ENCODE measurements around the gene LRRK1.
A peak's percentile ranks its signal among the peaks of the same experiment; 100 is the strongest.

The LRRK1 gene

DNA sequence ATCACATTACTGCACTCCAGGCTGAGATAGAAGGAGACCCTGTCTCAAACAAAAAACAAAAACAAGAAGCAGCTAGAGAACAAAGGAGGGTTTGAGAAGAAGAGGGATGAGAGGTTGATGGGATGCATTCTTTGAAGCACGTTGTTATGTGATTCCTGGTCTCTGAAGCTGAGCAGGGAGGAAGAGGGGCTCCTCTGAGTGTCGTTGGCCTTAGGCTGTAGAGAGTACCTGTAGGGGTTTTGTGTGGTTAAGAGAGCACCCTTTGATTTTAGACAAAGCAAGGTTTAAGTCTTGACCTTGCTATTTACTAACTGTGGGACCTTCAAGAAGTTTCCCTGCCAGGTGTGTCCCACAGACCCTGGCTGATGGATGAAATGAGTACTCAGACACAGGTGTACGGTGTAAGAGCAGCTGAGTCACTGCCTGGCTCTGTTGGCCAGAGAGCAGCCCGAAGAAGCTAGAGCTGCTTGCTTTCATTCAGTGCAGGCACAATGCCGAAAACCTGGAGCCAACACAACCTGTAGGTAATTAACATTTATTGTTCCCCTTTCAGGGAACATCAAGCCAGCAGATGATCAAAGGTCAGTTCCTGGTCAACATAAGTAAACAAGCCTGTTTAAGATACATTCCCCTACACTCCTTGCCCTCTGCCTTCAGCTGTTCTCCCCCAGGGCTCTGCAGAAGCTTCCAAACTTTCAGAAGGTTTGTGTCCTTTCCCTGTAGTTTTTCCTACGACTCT lies 67.2 kb downstream of the LRRK1 start:
- DNase-seq = no peak

GRCh38 chr15:100987143-100987542 lies 68.0 kb downstream of the LRRK1 start:
- no peak for DNase-seq

DNA sequence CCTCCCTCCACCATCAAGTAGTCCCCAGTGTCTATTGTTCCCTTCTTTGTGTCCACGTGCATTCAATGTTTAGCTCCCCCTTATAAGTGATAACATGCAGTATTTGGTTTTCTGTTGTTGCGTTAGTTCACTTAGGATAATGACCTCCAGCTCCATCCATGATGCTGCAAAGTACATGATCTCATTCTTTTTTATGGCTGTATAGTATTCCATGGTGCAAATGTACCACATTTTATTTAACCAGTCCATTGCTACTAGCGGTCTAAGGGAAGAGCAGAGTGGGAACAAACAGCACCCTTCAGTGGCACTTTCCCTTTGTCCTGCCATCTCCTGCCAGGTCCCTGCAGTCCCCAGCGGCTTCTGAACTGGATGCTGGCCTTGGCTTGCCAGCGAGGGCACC lies 69.1 kb downstream of the LRRK1 start:
- no peak for DNase-seq

DNA sequence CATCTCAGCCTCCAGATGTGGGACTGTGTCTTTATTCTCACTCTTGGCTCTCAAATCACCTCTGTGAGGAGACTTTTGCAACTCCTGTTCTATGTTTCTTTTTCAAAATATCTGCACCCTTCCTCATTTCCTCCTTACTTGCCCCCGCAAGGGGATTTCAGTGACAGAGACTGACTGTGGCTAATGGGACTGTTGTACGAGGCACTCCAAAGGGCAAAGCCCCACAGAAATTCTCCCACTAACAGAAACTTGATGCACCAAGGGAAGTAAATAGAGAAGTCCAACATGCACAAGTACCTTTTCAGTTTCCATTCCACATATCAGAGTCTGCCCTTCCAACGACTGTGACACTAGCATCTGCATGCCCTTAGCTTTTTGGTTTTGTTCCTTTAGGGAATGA lies 69.7 kb downstream of the LRRK1 start:
- DNase-seq = no peak

GRCh38 chr15:100994597-100995446 lies 75.7 kb downstream of the LRRK1 start:
- no peak for DNase-seq

DNA sequence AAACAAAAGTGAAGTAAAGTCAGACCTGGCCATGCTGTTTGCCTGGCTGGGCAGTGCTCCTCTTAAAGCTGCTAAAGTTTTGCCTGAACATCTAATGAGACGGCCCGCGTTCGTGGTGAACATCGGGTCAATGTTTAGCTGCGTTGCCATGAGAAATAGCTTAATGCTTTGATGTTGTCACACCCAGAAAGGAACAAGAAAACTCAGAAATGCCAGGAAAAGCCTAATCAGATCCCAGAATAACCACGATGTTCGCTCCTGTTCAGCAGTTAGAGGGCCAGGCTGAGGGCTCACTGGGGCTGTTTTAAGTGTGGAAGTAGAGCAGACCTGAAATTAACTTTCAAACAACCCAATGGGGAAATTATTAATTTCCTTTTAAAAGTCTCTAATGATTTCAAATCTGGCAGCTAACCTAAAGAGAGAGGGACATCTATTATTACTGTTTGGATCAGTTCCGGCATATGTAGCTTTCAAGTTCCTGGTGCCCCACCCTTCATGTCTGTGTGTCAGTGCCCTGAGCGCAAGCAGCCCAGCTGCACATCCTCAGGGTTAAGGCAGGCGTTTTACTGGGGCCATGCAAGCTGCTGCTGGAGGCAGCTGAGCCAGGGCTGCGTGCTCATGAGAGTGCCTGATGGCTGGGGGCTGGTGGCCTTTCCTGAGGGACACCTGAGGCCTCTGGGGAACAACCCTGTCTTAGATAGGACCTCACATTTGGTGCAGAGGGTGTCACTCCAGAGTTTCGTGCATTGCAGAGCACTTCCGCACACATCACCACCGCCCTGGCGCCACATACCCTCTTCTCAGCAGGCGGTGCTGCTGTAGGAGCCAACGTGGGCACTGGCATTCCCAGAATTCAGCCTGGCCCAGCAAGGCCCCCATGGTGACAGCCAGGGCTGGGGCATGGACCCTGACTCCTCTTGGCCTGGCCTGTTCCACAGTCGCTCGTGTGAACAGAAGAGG lies 76.6 kb downstream of the LRRK1 start:
- DNase-seq = no peak

- DNase-seq = no peak
Measured at GRCh38 chr15:100997442-100997841, 78.3 kb downstream of the LRRK1 start.

DNA sequence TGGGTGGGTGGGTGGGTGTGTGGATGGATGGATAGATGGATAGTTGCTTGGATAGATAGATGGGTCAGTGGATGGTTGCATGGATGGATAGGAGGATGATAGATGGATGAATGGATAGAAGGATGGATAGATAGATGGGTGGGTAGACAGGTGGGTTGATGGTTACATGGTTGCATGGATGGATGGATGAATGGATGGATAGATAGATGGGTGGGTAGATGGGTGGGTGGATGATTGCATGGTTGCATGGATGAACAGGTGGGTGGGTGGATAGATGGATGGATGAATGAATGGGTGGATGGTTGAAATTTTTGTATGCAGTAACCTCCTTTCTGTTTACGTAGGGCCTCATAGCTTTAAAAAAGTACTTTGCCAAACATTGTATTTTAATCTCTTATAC lies 79.5 kb downstream of the LRRK1 start:
- no peak for DNase-seq

DNA sequence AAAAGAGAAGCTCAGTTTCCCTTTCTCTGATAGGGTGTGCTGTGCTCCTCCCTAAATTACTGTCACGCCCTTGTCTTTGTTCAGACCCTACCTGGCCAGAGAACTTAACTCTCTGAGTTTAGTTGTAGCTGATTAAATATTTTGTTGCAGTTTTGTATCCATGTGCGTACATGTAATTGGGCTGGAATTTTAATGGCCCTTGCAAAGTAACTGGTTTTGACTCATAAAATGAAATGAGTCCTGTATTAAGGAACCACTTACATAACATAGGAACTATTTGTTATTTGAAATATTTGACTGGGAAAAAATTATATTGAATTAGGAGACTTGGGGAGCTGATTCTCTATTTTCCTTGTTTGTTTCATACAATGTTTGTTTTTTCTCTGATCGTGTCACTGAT lies 80.2 kb downstream of the LRRK1 start:
- DNase-seq = no peak

- no peak for DNase-seq
Measured at GRCh38 chr15:101000271-101000681, 81.1 kb downstream of the LRRK1 start.

GRCh38 chr15:101001056-101001455 lies 81.9 kb downstream of the LRRK1 start:
- no peak for DNase-seq

DNA sequence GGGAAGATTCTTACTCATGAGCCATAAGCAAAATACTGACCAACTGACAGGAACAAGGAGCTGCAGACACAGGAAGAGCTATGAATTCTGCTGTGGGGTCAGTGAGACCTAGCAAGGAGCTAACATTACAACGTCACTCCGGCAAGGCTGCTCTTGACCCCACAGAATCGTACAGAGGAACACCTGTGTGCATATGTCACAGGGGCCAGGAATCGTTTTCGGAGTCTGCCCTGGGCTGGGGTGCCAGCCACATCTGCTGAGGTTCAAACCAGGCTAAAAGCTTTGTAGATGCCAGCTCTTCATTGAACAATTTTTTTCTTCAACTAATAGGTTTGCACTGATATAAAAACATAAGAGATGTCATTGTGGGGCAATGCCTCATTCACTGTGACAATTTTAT lies 82.6 kb downstream of the LRRK1 start:
- DNase-seq = no peak

GRCh38 chr15:101003081-101003480 lies 83.9 kb downstream of the LRRK1 start:
- no peak for DNase-seq

- no peak for DNase-seq
Measured at GRCh38 chr15:101003706-101004105, 84.5 kb downstream of the LRRK1 start.

DNA sequence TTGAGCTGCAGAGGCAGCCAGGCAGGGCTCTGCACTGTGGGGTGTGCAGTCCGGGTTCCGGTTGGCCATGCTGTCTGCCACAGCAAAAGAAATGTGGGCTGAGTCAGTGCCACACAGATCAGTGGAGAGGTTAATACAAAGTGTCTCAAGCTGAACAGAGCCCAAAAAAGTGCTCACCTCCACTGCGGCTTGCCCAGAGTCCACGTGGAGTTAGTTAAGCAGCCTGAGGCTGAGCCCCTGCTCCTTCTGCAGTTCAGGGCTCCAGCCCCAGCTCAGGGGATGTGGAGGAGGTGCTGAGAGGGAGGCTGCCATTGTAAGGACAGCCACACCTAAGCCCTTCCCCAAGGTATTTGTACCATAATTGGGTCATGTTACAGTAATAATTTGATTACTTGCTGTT lies 85.3 kb downstream of the LRRK1 start:
- DNase-seq = no peak

DNA sequence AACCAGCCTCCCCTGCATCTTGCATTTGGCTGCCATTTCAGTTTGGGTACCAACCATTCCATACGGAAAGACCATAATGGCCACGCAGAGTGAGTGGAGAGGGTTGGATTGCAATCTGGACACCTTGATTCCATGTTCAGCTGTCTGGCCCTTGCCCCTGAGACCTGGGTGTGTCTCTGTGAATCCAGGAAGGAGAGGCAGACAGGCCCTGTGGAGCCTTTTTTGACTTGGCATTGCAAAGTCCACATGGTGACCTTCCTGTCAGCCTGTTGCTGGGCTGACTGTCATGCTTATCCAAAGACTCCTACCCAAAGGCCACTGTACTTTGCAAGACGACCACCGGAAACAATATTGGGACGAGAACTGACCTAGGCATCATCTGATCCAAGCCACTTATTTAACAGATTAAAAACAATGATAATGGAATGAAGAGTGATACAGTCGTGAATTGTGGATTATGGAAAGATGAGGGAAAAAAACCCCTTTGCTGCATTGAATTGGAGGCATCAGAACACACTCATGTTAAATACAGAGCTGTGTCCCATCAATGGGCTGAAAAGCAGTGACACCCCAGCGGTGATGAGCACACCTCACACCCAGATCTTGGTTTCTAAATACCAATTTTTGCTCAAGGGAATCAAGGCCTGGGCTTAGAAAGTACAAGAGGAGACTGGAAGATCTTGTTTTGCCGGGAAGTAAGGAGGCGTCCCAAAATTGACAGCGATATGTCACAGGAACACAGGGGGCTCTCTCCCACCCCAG lies 86.0 kb downstream of the LRRK1 start:
- no peak for DNase-seq

GRCh38 chr15:101006931-101007691 lies 88.0 kb downstream of the LRRK1 start:
- DNase-seq = peak; percentile 86

- peak; percentile 93 for DNase-seq
Measured at GRCh38 chr15:101008158-101009139, 89.3 kb downstream of the LRRK1 start.

- DNase-seq = no peak
Measured at GRCh38 chr15:101009176-101009575, 90.0 kb downstream of the LRRK1 start.

DNA sequence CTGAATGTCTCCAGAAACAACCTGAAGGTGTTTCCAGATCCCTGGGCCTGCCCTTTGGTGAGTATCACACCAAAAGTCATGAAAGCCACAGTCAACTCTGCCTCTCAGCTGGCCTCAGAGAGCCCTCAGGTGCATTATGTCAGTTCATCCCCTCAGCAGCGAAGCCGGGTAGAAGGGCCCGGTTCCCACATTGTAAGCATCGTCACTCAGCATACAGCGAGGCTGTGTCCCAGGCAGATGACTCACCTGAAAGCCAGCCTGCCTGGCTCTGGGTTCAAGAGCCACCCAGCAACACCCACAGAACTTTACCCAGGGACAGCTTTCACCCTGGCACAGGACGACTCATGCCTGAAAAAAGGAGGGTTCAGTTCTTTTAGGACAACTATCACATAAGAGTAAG lies 91.6 kb downstream of the LRRK1 start:
- DNase-seq = no peak
